Ovary (tissue), 3 donors: ENCODE results near the gene PACSIN2.

ENCODE experiments used
- CTCF ChIP-seq, 3 donors: fragments of 450-650 bp in 2 of 3; fragments of 200-600 bp in 1 of 3; IDR thresholded peaks; one replicate each; pipeline versions ENCODE4 v1.5.1 to v1.8.0; 2016 to 2022; ENCODE audit warnings: antibody characterized with exemption in 3 of 3, mild to moderate bottlenecking in 1 of 3
- EP300 ChIP-seq: sonication (generic); formaldehyde crosslinking; IDR thresholded peaks from one replicate; pipeline ENCODE4 v1.6.1; 2017; ENCODE audit warnings: antibody characterized with exemption
- POLR2A ChIP-seq: fragments of 450-650 bp; IDR thresholded peaks from one replicate; pipeline ENCODE4 v1.6.1; 2017; ENCODE audit warnings: antibody characterized with exemption, mild to moderate bottlenecking, moderate library complexity
- donor health status: DM: no; HTN: no; CAD: no.

DNA sequence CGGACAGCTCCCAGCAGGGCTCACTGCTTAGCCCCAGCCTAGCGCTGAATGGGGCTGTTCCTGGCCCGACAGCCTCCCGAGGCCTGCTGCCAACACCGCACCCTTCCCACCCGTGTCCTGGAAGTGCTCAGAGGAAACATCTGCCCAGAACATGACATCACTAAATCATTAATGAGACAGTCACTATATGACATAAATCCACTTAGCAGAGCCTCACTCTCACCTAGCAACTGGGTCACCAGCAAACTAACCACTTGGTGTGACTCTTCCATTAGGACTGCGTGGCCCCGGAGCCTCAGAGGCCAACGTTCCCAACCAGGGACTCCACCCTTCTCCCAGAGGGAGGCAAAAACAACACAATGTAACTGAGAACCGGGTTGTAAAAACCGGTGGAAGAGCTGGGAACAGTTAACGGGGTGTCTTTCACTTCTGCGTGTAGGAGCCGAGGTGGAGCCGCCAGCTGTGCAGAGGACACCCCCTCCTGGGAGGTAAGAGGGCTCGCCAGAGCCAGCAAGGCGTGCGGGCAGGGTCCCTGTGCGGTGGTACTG is 21.4 kb upstream of the PACSIN2 start:
- TF ChIP-seq CTCF (IDR thresholded peaks at IDR 0.05) (no peak), EP300 (no peak), POLR2A (no peak)
